Lower lobe of right lung (tissue), 2 donors: Measurements from ENCODE around the gene MGAT5. TPM values are rescaled to one million over a fixed set of nuclear protein-coding genes. Genes with fewer than 3 reads are reported as not detected.

Experiments
- ATAC-seq, 2 donors: fragments of 200-7000 bp; cut with Tn5 transposase; one replicate each; pipeline ENCODE4 v1.9.1; 2020 to 2022; ENCODE audit warnings: mild to moderate bottlenecking in 2 of 2, moderate library complexity in 2 of 2
- DNase-seq: peaks from one replicate; pipeline ENCODE4 v3.0.0-alpha.2; 2020
- H3K27ac ChIP-seq: fragments of 200-600 bp; one replicate; pipeline ENCODE4 v1.8.0; 2022
- H3K27me3 ChIP-seq: fragments of 200-600 bp; one replicate; pipeline ENCODE4 v1.8.0; 2022; ENCODE audit warnings: low read depth
- H3K36me3 ChIP-seq: fragments of 200-600 bp; one replicate; pipeline ENCODE4 v1.8.0; 2022; ENCODE audit warnings: mild to moderate bottlenecking
- H3K4me1 ChIP-seq: fragments of 200-600 bp; one replicate; pipeline ENCODE4 v1.8.0; 2022
- H3K4me3 ChIP-seq: fragments of 200-600 bp; one replicate; pipeline ENCODE4 v1.8.0; 2022; ENCODE audit warnings: mild to moderate bottlenecking
- H3K9me3 ChIP-seq: fragments of 200-600 bp; one replicate; pipeline ENCODE4 v1.8.0; 2022
- CTCF ChIP-seq: fragments of 200-600 bp; IDR thresholded peaks from one replicate; pipeline ENCODE4 v1.8.0; 2022; ENCODE audit warnings: antibody characterized with exemption, mild to moderate bottlenecking
- intact Hi-C: fragments of 100-400 bp; cut with DNase I; formaldehyde crosslinking; loops from one replicate; pipeline ENCODE4 v1.11.0; 2022
- total RNA-seq: library from RNA; stranded (reverse); fragmentation: NEBNext Ultra II Directional; extraction: Animal tissue kit (Norgen Biotek cat#: 25700); gene quantifications from one replicate; pipeline ENCODE4 v1.2.1, GENCODE V29; 2021
- donor health status: DM: no; HTN: yes; CAD: no; lungs with severe emphysema.

MGAT5 gene
- total RNA-seq, 1 donor from 2014 or later, result 61.7 TPM

- Histone ChIP-seq H3K27me3 (no peaks in the 10 kb centered on the region), H3K9me3 (no peaks in the 10 kb centered on the region), H3K4me1 (no peaks in the 10 kb centered on the region), H3K36me3 (no peaks in the 10 kb centered on the region), H3K4me3 (no peak overlapping the region), H3K27ac (no peak overlapping the region)
- ATAC-seq (no peak), DNase-seq (no peak)
- no peak for TF ChIP-seq CTCF
- intact Hi-C loops, result no loop called here
These were observed 228.4 kb downstream of the MGAT5 start for GRCh38 chr2:134482131-134482723.

- H3K4me3 ChIP-seq, result no peak overlapping the region
- H3K36me3 ChIP-seq, result no peaks in the 10 kb centered on the region
- H3K9me3 ChIP-seq, result no peaks in the 10 kb centered on the region
- DNase-seq, result no peak
- intact Hi-C loops, result no loop called here
- no peak for TF ChIP-seq CTCF
- H3K4me1 ChIP-seq, result no peaks in the 10 kb centered on the region
- no peak overlapping the region for H3K27ac ChIP-seq
- ATAC-seq, result no peak
- no peaks in the 10 kb centered on the region for H3K27me3 ChIP-seq
These were observed 229.0 kb downstream of the MGAT5 start for GRCh38 chr2:134482766-134483340.

- Histone ChIP-seq H3K9me3 (no peaks in the 10 kb centered on the region), H3K4me3 (no peak overlapping the region), H3K36me3 (no peaks in the 10 kb centered on the region), H3K4me1 (no peaks in the 10 kb centered on the region), H3K27me3 (no peaks in the 10 kb centered on the region), H3K27ac (no peak overlapping the region)
- intact Hi-C loops, result no loop called here
- TF ChIP-seq CTCF, result no peak
- DNase-seq (no peak), ATAC-seq (no peak)
These were observed 236.0 kb downstream of the MGAT5 start for GRCh38 chr2:134489732-134490384.

GRCh38 chr2:134490559-134490958 lies 236.7 kb downstream of the MGAT5 start:
- H3K4me1 ChIP-seq, result no peaks in the 10 kb centered on the region
- ATAC-seq, result no peak
- no peak overlapping the region for H3K27ac ChIP-seq
- intact Hi-C loops, result no loop called here
- no peaks in the 10 kb centered on the region for H3K9me3 ChIP-seq
- no peak for TF ChIP-seq CTCF
- no peak overlapping the region for H3K4me3 ChIP-seq
- H3K27me3 ChIP-seq, result no peaks in the 10 kb centered on the region
- no peak for DNase-seq
- H3K36me3 ChIP-seq, result no peaks in the 10 kb centered on the region

DNA sequence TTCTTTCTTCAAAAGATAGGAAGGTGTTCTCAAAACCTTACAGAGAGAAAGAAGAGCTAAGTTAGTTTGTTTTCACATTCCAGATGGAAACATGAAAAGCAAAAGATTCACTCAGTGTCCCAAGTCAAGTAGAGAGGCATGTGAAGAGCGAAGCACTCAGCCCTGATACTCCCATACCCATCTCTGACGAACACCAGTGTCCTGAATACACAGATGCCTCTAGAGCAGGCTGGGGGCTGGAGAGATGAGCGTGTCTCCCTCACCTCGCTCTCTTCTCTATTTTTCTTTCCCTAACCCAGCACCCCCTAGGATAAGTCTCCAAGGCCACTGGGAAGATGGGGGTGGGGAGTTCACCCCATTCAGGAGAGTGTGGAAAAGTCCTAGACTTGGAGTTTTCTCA lies 237.2 kb downstream of the MGAT5 start:
- H3K27me3 ChIP-seq, result no peaks in the 10 kb centered on the region
- H3K9me3 ChIP-seq, result no peaks in the 10 kb centered on the region
- ATAC-seq (no peak), DNase-seq (no peak)
- no peaks in the 10 kb centered on the region for H3K36me3 ChIP-seq
- intact Hi-C loops, result no loop called here
- no peak overlapping the region for H3K4me3 ChIP-seq
- TF ChIP-seq CTCF, result no peak
- no peak overlapping the region for H3K27ac ChIP-seq
- H3K4me1 ChIP-seq, result no peaks in the 10 kb centered on the region
